ENCODE results near the gene ACOXL. TPM values are rescaled to one million over a fixed set of nuclear protein-coding genes. Genes with fewer than 3 reads are reported as not detected.

The ACOXL gene
- total RNA-seq, 6 experiments from 2014 or later, result not detected

GRCh38 chr2:110929528-110929927 lies 197.2 kb downstream of the ACOXL start:
- H3K4me1 ChIP-seq, result no peaks in the 10 kb centered on the region
- no peaks in the 10 kb centered on the region for H3K36me3 ChIP-seq
- no peaks in the 10 kb centered on the region for H3K9me3 ChIP-seq
- no peak overlapping the region for H3K4me3 ChIP-seq
- WGBS (ENCODE audit: insufficient coverage, low coverage, low lambda C conversion rate, missing lambda C conversion rate), result no CpG with 5 or more reads among the region's 1 CpG
- DNase-seq (no peak), ATAC-seq (no peak)
- no peaks in the 10 kb centered on the region for H3K27me3 ChIP-seq
- H3K27ac ChIP-seq, result no peak overlapping the region
- intact Hi-C loops (cut with DNase I), result no loop called here
- TF ChIP-seq CTCF (IDR thresholded peaks at IDR 0.05) (no peak), POLR2A (IDR thresholded peaks at IDR 0.05) (no peak)

DNA sequence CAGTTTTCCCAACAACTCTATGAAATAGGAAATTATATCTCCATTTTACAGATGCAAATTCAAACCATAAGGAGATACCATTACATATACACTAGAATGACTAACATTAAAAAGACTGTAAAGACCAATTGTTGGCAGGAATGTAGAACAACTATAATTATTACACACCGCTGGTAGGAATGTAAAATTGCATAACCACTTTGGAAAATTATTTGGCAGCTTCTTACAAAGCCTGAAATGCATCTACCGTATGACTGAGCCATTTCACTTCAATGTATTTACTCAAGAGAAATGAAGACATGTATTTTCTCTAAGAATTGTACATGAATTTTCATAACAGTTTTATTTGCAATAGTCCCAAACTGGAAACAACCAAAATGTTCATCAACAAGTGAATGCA lies 199.3 kb downstream of the ACOXL start:
- H3K4me3 ChIP-seq, result no peak overlapping the region
- no peaks in the 10 kb centered on the region for H3K9me3 ChIP-seq
- DNase-seq (no peak), ATAC-seq (no peak)
- WGBS (ENCODE audit: insufficient coverage, low coverage, low lambda C conversion rate, missing lambda C conversion rate), result 52% methylated on average over 2 of the region's 2 CpGs
- H3K36me3 ChIP-seq, result no peaks in the 10 kb centered on the region
- H3K27ac ChIP-seq, result no peak overlapping the region
- H3K27me3 ChIP-seq, result no peaks in the 10 kb centered on the region
- TF ChIP-seq CTCF (IDR thresholded peaks at IDR 0.05), result no peak
- TF ChIP-seq POLR2A (IDR thresholded peaks at IDR 0.05), result no peak
- no peaks in the 10 kb centered on the region for H3K4me1 ChIP-seq
- intact Hi-C loops (cut with DNase I), result no loop called here

GRCh38 chr2:110933420-110933819 lies 201.0 kb downstream of the ACOXL start:
- DNase-seq (no peak), ATAC-seq (no peak)
- intact Hi-C loops (cut with DNase I), result no loop called here
- H3K27me3 ChIP-seq, result no peaks in the 10 kb centered on the region
- no peaks in the 10 kb centered on the region for H3K36me3 ChIP-seq
- H3K4me3 ChIP-seq, result no peak overlapping the region
- H3K9me3 ChIP-seq, result no peaks in the 10 kb centered on the region
- WGBS (ENCODE audit: insufficient coverage, low coverage, low lambda C conversion rate, missing lambda C conversion rate), result 93% methylated on average over 4 of the region's 10 CpGs
- H3K27ac ChIP-seq, result no peak overlapping the region
- TF ChIP-seq POLR2A (IDR thresholded peaks at IDR 0.05) (no peak), CTCF (IDR thresholded peaks at IDR 0.05) (no peak)
- no peaks in the 10 kb centered on the region for H3K4me1 ChIP-seq

DNA sequence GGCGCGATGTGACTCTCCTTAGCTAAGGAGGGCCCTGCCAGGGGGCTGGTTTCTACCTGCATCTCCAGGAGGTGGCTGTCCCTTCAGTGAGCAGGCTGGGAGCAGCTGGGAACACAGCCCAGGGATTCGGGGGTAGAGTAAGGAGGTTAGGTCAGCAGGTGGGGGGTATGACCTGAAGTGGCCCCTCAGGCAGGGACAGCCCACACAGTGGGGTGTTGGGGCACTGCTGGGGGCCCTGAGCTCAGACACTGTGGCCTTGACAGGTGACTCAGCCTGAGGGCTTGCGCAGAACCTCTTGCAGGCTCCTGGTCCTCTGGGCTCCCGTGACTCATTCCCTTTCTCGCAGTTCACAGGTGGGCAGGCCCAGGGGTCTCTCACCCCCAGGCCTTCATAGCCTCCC lies 202.6 kb downstream of the ACOXL start:
- Histone ChIP-seq H3K27me3 (no peaks in the 10 kb centered on the region), H3K4me3 (no peak overlapping the region), H3K9me3 (no peaks in the 10 kb centered on the region), H3K36me3 (no peaks in the 10 kb centered on the region), H3K27ac (no peak overlapping the region), H3K4me1 (no peaks in the 10 kb centered on the region)
- no CpG with 5 or more reads among the region's 6 CpGs for whole genome bisulfite sequencing (ENCODE audit: insufficient coverage, low coverage, low lambda C conversion rate, missing lambda C conversion rate)
- TF ChIP-seq POLR2A (IDR thresholded peaks at IDR 0.05) (no peak), CTCF (IDR thresholded peaks at IDR 0.05) (no peak)
- no peak for ATAC-seq
- intact Hi-C loops (cut with DNase I), result no loop called here
- DNase-seq, result no peak

DNA sequence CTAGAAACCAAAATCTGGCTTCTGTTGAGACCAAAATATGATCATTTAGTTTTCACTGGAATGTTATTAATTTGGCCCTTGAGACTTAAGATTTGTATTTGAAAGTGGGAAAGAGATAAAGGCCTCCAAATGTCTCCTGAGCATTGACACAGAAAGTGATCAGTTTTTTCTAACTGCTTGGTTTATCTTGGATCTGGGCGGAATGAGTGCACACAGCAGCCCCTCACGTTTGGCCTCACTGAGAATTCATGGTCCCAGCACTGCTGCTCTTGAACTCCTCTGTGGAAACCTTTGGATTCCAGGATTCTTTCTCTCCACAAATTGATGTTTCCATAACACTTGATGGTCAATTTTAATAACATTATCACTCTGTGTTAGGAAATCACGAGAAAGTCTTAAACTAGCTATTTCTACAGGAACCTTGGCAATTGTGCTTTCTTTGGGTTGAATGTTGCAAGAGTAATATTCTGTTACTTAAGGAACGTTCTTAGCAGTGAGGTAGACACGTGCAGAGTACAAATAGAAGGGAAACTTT lies 208.1 kb downstream of the ACOXL start:
- DNase-seq (no peak), ATAC-seq (no peak)
- no peaks in the 10 kb centered on the region for H3K36me3 ChIP-seq
- H3K4me1 ChIP-seq, result no peaks in the 10 kb centered on the region
- H3K4me3 ChIP-seq, result no peak overlapping the region
- no peaks in the 10 kb centered on the region for H3K9me3 ChIP-seq
- TF ChIP-seq POLR2A (IDR thresholded peaks at IDR 0.05), result no peak
- no peak overlapping the region for H3K27ac ChIP-seq
- intact Hi-C loops (cut with DNase I), result no loop called here
- no peaks in the 10 kb centered on the region for H3K27me3 ChIP-seq
- 48% methylated on average over 5 of the region's 5 CpGs for WGBS (ENCODE audit: insufficient coverage, low coverage, low lambda C conversion rate, missing lambda C conversion rate)

Data from right lobe of liver (tissue), 6 donors.